ENCODE data around the gene AQP9.

DNA sequence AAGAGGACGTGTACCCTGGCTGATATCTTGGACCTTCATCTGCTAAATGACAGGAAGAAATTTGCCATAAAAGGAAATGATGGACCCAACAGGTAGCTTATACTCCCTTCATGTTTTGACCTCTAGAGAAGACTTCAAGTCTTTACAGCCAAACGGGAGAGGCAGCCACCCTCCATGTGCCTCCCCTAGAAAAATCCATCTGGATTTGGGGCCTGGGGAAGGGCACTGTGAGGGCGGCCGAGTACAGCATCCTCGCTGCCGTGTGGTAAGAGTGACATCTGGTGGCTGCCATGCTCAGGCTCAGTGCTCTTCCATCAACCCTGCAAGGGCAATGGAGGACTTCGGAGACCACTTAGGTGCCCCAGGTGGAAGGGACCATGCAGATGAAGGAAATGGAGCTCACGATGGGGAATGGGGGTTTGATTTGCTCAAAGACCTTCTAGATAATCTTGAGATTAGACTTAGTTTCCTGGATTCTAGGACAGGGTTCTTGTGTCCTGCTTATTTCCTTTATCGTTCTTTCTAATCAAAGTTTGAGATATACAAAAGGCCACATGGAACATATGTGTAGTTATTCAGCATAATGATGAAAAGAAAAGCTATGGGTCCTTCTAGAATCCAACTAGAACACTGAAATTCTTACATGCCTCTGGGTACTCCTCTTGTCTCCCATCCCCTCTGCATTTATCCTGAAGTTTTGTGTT lies 44.4 kb downstream of the AQP9 start:
- peak; percentile 57 to 84 (median 76) for TF ChIP-seq CTCF (IDR thresholded peaks at IDR 0.05)
- no peak for TF ChIP-seq POLR2A (IDR thresholded peaks at IDR 0.05)
